ENCODE data around the gene ZNF14. TPM values are rescaled to one million over a fixed set of nuclear protein-coding genes. Genes with fewer than 3 reads are reported as not detected.

The ZNF14 gene
- total and polyA plus RNA-seq, 2 of the 13 experiments (the other 11 are each of a cell fraction or from before 2014, with no cell fraction given), result 1.9 to 6.2 TPM

DNA sequence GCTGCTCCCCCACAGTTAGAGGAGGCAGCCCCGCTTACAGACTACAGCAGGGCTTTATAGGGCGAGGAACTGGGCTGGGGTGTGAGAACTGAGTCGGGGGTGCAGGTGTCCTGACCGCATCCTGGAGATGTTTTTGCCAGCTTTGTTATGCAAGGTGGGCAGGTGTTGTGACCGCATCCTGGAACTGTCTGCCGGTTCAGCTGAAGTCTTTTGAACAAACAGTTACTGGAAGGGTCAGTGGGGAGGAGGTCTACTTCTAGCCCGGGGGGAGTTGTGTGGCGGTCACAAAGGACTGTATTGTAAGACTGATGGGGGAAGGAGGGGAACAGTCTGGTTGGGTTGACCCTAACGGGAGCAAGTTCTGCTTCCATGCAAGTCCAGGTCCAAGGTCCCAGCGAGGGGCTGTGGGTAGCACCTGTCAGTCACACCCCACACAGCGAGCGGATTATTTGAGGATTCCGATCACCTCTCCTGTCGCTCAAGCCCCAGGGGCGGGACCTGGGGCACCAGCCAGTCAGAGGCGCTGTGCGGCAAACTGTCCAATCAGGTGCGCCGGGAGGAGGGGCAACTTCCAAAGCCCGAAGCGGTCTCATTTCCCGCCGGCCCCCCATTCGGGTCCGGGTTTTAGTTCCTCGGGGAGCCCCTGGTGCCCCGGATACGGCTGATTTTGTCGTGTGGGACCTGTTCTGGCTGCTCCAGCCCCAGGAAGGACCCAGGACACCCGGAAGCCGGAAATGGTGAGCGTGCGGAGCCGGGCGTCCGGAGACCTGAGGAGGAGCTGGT is 64.5 kb downstream of the ZNF14 start, which contains the start of gene ZNF101 (continued):
- TF ChIP-seq ZNF709 (CRISPR knock-in tag; IDR thresholded peaks at IDR 0.05) (no peak; the same call in none of the 2 replicates), HNRNPK (IDR thresholded peaks at IDR 0.05; ENCODE audit: low read depth, low read length, poor library complexity, severe bottlenecking) (no peak), PLRG1 (conservative IDR thresholded peaks at IDR 0.05) (no peak), ZBTB38 (CRISPR knock-in tag; IDR thresholded peaks at IDR 0.05) (no peak; the same call in none of the 2 replicates), SMAD9 (CRISPR knock-in tag; IDR thresholded peaks at IDR 0.05) (no peak), ZNF616 (CRISPR knock-in tag; IDR thresholded peaks at IDR 0.05; ENCODE audit: low read depth) (no peak), SRSF1 (optimal IDR thresholded peaks at IDR 0.05; ENCODE audit: low read depth, low read length) (peak; percentile 10), ZNF674 (CRISPR knock-in tag; IDR thresholded peaks at IDR 0.05; ENCODE audit: low read depth) (no peak), TAF1 (CRISPR knock-in tag; IDR thresholded peaks at IDR 0.05) (peak; percentile 83), ZNF383 (CRISPR knock-in tag; IDR thresholded peaks at IDR 0.05; ENCODE audit: borderline replicate concordance) (no peak), ZNF556 (CRISPR knock-in tag; IDR thresholded peaks at IDR 0.05; ENCODE audit: borderline replicate concordance) (no peak; the same call in 1 of the 2 replicates), SRY (CRISPR knock-in tag; IDR thresholded peaks at IDR 0.05) (peak; percentile 44; the same call in 1 of the 2 replicates), ZNF274 (CRISPR knock-in tag; IDR thresholded peaks at IDR 0.05) (no peak), ZNF3 (CRISPR knock-in tag; IDR thresholded peaks at IDR 0.05) (no peak), HOXD1 (CRISPR knock-in tag; IDR thresholded peaks at IDR 0.05) (no peak; the same call in 1 of the 2 replicates), RBM39 (IDR thresholded peaks at IDR 0.05; ENCODE audit: low read depth, low read length, poor library complexity, severe bottlenecking) (peak; percentile 55), FLYWCH1 (CRISPR knock-in tag; IDR thresholded peaks at IDR 0.05) (no peak)
- TF ChIP-seq, protein P1, sequence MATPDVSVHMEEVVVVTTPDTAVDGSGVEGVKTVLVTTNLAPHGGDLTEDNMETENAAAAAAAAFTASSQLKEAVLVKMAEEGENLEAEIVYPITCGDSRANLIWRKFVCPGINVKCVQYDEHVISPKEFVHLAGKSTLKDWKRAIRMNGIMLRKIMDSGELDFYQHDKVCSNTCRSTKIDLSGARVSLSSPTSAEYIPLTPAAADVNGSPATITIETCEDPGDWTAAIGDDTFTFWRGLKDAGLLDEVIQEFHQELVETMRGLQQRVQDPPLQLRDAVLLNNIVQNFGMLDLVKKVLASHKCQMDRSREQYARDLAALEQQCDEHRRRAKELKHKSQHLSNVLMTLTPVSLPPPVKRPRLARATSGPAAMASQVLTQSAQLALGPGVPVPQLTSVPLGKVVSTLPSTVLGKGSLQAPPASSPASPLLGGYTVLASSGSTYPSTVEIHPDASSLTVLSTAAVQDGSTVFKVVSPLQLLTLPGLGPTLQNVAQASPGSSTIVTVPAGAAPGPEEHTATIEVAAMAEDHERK (CRISPR knock-in tag; IDR thresholded peaks at IDR 0.05; ENCODE audit: low read depth), result no peak
- TF ChIP-seq, protein P2, sequence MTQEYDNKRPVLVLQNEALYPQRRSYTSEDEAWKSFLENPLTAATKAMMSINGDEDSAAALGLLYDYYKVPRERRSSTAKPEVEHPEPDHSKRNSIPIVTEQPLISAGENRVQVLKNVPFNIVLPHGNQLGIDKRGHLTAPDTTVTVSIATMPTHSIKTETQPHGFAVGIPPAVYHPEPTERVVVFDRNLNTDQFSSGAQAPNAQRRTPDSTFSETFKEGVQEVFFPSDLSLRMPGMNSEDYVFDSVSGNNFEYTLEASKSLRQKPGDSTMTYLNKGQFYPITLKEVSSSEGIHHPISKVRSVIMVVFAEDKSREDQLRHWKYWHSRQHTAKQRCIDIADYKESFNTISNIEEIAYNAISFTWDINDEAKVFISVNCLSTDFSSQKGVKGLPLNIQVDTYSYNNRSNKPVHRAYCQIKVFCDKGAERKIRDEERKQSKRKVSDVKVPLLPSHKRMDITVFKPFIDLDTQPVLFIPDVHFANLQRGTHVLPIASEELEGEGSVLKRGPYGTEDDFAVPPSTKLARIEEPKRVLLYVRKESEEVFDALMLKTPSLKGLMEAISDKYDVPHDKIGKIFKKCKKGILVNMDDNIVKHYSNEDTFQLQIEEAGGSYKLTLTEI (CRISPR knock-in tag; conservative IDR thresholded peaks at IDR 0.05), result no peak
- TF ChIP-seq, protein P3, sequence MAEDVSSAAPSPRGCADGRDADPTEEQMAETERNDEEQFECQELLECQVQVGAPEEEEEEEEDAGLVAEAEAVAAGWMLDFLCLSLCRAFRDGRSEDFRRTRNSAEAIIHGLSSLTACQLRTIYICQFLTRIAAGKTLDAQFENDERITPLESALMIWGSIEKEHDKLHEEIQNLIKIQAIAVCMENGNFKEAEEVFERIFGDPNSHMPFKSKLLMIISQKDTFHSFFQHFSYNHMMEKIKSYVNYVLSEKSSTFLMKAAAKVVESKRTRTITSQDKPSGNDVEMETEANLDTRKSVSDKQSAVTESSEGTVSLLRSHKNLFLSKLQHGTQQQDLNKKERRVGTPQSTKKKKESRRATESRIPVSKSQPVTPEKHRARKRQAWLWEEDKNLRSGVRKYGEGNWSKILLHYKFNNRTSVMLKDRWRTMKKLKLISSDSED (CRISPR knock-in tag; IDR thresholded peaks at IDR 0.05), result no peak
- TF ChIP-seq, protein P4, sequence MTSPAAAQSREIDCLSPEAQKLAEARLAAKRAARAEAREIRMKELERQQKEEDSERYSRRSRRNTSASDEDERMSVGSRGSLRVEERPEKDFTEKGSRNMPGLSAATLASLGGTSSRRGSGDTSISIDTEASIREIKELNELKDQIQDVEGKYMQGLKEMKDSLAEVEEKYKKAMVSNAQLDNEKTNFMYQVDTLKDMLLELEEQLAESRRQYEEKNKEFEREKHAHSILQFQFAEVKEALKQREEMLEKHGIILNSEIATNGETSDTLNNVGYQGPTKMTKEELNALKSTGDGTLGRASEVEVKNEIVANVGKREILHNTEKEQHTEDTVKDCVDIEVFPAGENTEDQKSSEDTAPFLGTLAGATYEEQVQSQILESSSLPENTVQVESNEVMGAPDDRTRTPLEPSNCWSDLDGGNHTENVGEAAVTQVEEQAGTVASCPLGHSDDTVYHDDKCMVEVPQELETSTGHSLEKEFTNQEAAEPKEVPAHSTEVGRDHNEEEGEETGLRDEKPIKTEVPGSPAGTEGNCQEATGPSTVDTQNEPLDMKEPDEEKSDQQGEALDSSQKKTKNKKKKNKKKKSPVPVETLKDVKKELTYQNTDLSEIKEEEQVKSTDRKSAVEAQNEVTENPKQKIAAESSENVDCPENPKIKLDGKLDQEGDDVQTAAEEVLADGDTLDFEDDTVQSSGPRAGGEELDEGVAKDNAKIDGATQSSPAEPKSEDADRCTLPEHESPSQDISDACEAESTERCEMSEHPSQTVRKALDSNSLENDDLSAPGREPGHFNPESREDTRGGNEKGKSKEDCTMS (CRISPR knock-in tag; conservative IDR thresholded peaks at IDR 0.05), result no peak
- TF ChIP-seq, protein P5, sequence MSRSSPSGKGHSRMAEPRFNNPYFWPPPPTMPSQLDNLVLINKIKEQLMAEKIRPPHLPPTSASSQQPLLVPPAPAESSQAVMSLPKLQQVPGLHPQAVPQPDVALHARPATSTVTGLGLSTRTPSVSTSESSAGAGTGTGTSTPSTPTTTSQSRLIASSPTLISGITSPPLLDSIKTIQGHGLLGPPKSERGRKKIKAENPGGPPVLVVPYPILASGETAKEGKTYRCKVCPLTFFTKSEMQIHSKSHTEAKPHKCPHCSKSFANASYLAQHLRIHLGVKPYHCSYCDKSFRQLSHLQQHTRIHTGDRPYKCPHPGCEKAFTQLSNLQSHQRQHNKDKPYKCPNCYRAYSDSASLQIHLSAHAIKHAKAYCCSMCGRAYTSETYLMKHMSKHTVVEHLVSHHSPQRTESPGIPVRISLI (CRISPR knock-in tag; IDR thresholded peaks at IDR 0.05; ENCODE audit: borderline replicate concordance), result peak; percentile 77
